SU-DHL-6 (cell line): Measurements from ENCODE around the gene MAK.
"Not testable (repeated sequence)": the region's sequence is repeated elsewhere in the genome, so short reads cannot be mapped to it uniquely, and the experiment has no call there.

ENCODE experiments used
- H2AFZ ChIP-seq: fragments of 200-600 bp; sonication (generic); 2 replicates; pipeline ENCODE4 v1.6.1; 2014; ENCODE audit warnings: low read depth, mild to moderate bottlenecking, moderate library complexity, mixed read lengths, antibody characterized with exemption, low read length; ENCODE audit not compliant: severe bottlenecking
- H3F3A ChIP-seq: fragments of 200-600 bp; shearing (Covaris generic); 2 replicates; pipeline ENCODE4 v1.6.0; 2016; ENCODE audit warnings: antibody characterized with exemption, mild to moderate bottlenecking; ENCODE audit not compliant: insufficient read depth
- H3K27ac ChIP-seq: fragments of 200-600 bp; sonication (generic); 2 replicates; pipeline ENCODE4 v1.5.1; 2016; ENCODE audit warnings: low read depth, mild to moderate bottlenecking, low read length, moderate library complexity, mixed read lengths
- H3K27me3 ChIP-seq: fragments of 200-600 bp; sonication (generic), shearing (Covaris generic); 2 replicates; pipeline ENCODE4 v1.6.0; 2014; ENCODE audit warnings: mild to moderate bottlenecking, low read length
- H3K36me3 ChIP-seq: fragments of 200-600 bp; sonication (generic); 2 replicates; pipeline ENCODE4 v1.6.1; 2014; ENCODE audit warnings: mild to moderate bottlenecking, low read length, mixed read lengths
- H3K4me2 ChIP-seq: fragments of 300-600, 200-600 bp; shearing (Covaris generic), sonication (generic); 2 replicates; pipeline ENCODE4 v1.6.0; 2014; ENCODE audit warnings: low read length, low read depth, mild to moderate bottlenecking; ENCODE audit not compliant: poor library complexity, severe bottlenecking
- H3K4me3 ChIP-seq: fragments of 200-600 bp; sonication (generic); 2 replicates; pipeline ENCODE4 v1.5.1; 2014; ENCODE audit warnings: antibody characterized with exemption, low read length, mild to moderate bottlenecking, mixed read lengths; ENCODE audit not compliant: insufficient read depth, poor library complexity, severe bottlenecking
- H3K79me2 ChIP-seq: fragments of 200-600 bp; sonication (generic); 2 replicates; pipeline ENCODE4 v1.6.1; 2014; ENCODE audit warnings: mild to moderate bottlenecking, low read length, moderate library complexity; ENCODE audit not compliant: insufficient read depth
- H3K9ac ChIP-seq: fragments of 200-600 bp; sonication (generic); 2 replicates; pipeline ENCODE4 v1.7.0; 2014; ENCODE audit warnings: mild to moderate bottlenecking, low read length
- H3K9me2 ChIP-seq: fragments of 200-600 bp; sonication (generic); replicated peaks from 2 replicates; pipeline ENCODE4 v1.6.1; 2014; ENCODE audit warnings: low read length; ENCODE audit not compliant: insufficient read depth
- H3K9me3 ChIP-seq: fragments of 200-600 bp; sonication (generic); 2 replicates; pipeline ENCODE4 v1.6.1; 2014; ENCODE audit warnings: low read length, mixed read lengths; ENCODE audit not compliant: insufficient read depth
- H4K20me1 ChIP-seq: fragments of 200-600 bp; sonication (generic); 2 replicates; pipeline ENCODE4 v1.6.1; 2014; ENCODE audit warnings: low read depth, mild to moderate bottlenecking, antibody characterized with exemption, low read length, moderate library complexity, mixed read lengths
- CTCF ChIP-seq: fragments of 200-600 bp; sonication (generic); IDR thresholded peaks from one replicate; pipeline ENCODE4 v1.5.1; 2017; ENCODE audit warnings: antibody characterized with exemption, mild to moderate bottlenecking, low read length, moderate library complexity; ENCODE audit not compliant: insufficient read depth, poor library complexity, severe bottlenecking
- EZH2phosphoT487 ChIP-seq: fragments of 200-600 bp; sonication (generic), shearing (Covaris generic); conservative IDR thresholded peaks from 2 replicates; pipeline ENCODE4 v1.6.1; 2018; ENCODE audit warnings: mild to moderate bottlenecking, antibody characterized with exemption, low read length, moderate library complexity, mixed read lengths

Gene MAK

GRCh38 chr6:10831609-10832008, 6.7 kb downstream of the MAK start:
- no peak overlapping the region for H2AFZ ChIP-seq

GRCh38 chr6:10824819-10825218, 13.5 kb downstream of the MAK start:
- Histone ChIP-seq H4K20me1 (no peaks in the 10 kb centered on the region), H3F3A (no peaks in the 10 kb centered on the region), H3K79me2 (no peaks in the 10 kb centered on the region), H3K9me2 (no peaks in the 10 kb centered on the region), H3K4me2 (no peak overlapping the region), H3K27ac (no peak overlapping the region), H3K36me3 (no peaks in the 10 kb centered on the region), H3K9ac (no peak overlapping the region), H3K27me3 (no peaks in the 10 kb centered on the region), H2AFZ (no peak overlapping the region), H3K9me3 (no peaks in the 10 kb centered on the region), H3K4me3 (no peak overlapping the region)
- TF ChIP-seq EZH2phosphoT487: no peak
- TF ChIP-seq CTCF: no peak

More at GRCh38 chr6:10831609-10832008, 6.7 kb downstream of the MAK start:
- no peaks in the 10 kb centered on the region for H3K9me2 ChIP-seq
- no peak overlapping the region for H3K4me2 ChIP-seq
- H3K9me3 ChIP-seq: no peaks in the 10 kb centered on the region; the same call in 1 of the 2 replicates
- no peak overlapping the region for H3K27ac ChIP-seq
- H3F3A ChIP-seq: no peaks in the 10 kb centered on the region
- H3K4me3 ChIP-seq: no peak overlapping the region
- no peaks in the 10 kb centered on the region for H3K27me3 ChIP-seq
- no peaks in the 10 kb centered on the region for H3K79me2 ChIP-seq
- H3K36me3 ChIP-seq: no peaks in the 10 kb centered on the region
- H3K9ac ChIP-seq: no peak overlapping the region
- TF ChIP-seq EZH2phosphoT487 (no peak), CTCF (no peak)
- no peaks in the 10 kb centered on the region for H4K20me1 ChIP-seq

- Histone ChIP-seq H3K9me2 (no peaks in the 10 kb centered on the region), H3K36me3 (no peaks in the 10 kb centered on the region), H4K20me1 (no peaks in the 10 kb centered on the region), H3K9ac (no peak overlapping the region), H3K4me2 (no peak overlapping the region), H3K79me2 (no peaks in the 10 kb centered on the region), H3K9me3 (no peaks in the 10 kb centered on the region), H3K27ac (no peak overlapping the region), H3K4me3 (no peak overlapping the region), H2AFZ (no peak overlapping the region), H3K27me3 (no peaks in the 10 kb centered on the region), H3F3A (no peaks in the 10 kb centered on the region)
- TF ChIP-seq EZH2phosphoT487 (no peak), CTCF (no peak)
Observed at GRCh38 chr6:10824297-10824696, 14.0 kb downstream of the MAK start.

GRCh38 chr6:10814176-10814575, 24.2 kb downstream of the MAK start:
- H3K27me3 ChIP-seq, H3K79me2 ChIP-seq, H3K36me3 ChIP-seq, H3K4me2 ChIP-seq, H3K9me2 ChIP-seq, H2AFZ ChIP-seq, H4K20me1 ChIP-seq, H3K27ac ChIP-seq, H3F3A ChIP-seq, H3K4me3 ChIP-seq, H3K9me3 ChIP-seq, H3K9ac ChIP-seq: not testable (repeated sequence)
